Measurements from ENCODE around the gene MS4A6E. TPM values are rescaled to one million over a fixed set of nuclear protein-coding genes. Genes with fewer than 3 reads are reported as not detected.

The MS4A6E gene
- total RNA-seq, 1 donor from 2014 or later: not detected

DNA sequence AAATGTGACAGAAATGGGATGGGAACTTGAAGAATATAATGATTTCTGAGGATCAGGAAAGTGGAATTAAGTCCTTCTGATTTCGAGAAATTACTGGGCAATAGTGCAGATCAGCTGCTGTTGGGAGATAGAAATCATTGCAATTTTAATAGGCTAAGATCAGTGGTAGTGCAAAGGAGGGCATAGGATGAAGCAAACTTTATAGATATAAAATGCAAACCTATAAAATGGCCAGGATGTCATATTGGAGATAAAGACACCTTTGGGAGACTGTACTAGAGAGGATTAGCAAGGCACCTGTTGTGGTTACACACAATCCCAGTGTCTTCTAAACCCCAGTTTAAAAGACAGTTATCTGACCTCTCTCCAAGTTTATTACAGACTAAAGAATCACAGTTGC lies 44.8 kb downstream of the MS4A6E start:
- no peak for DNase-seq (ENCODE audit: low read depth)
- no peak overlapping the region for H3K4me3 ChIP-seq (ENCODE audit: low read depth, low read length)
- TF ChIP-seq, protein P1, sequence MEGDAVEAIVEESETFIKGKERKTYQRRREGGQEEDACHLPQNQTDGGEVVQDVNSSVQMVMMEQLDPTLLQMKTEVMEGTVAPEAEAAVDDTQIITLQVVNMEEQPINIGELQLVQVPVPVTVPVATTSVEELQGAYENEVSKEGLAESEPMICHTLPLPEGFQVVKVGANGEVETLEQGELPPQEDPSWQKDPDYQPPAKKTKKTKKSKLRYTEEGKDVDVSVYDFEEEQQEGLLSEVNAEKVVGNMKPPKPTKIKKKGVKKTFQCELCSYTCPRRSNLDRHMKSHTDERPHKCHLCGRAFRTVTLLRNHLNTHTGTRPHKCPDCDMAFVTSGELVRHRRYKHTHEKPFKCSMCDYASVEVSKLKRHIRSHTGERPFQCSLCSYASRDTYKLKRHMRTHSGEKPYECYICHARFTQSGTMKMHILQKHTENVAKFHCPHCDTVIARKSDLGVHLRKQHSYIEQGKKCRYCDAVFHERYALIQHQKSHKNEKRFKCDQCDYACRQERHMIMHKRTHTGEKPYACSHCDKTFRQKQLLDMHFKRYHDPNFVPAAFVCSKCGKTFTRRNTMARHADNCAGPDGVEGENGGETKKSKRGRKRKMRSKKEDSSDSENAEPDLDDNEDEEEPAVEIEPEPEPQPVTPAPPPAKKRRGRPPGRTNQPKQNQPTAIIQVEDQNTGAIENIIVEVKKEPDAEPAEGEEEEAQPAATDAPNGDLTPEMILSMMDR (conservative IDR thresholded peaks at IDR 0.05; ENCODE audit: low read depth, low read length): no peak

DNA sequence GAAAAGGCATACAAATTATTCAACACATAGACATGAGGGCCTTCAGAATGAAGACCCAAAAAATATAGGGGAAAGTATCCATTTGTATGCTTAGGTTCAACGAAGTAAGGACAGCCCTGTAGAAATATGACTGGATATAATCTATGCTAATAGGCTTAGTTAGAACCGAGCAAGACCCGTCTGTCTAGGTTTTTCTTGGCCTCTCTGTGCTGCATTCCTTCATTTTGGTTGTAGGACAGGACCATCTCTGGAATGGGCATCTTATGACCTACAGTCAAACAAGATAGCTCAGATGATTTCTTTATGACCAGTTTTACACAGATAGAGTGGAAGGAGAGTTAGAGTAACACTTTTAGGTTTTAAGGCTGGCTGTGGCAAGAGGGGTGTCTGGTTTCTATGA lies 45.7 kb downstream of the MS4A6E start:
- no peak for DNase-seq (ENCODE audit: low read depth)
- H3K4me3 ChIP-seq (ENCODE audit: low read depth, low read length): no peak overlapping the region
- TF ChIP-seq, protein P1 (conservative IDR thresholded peaks at IDR 0.05; ENCODE audit: low read depth, low read length): no peak

DNA sequence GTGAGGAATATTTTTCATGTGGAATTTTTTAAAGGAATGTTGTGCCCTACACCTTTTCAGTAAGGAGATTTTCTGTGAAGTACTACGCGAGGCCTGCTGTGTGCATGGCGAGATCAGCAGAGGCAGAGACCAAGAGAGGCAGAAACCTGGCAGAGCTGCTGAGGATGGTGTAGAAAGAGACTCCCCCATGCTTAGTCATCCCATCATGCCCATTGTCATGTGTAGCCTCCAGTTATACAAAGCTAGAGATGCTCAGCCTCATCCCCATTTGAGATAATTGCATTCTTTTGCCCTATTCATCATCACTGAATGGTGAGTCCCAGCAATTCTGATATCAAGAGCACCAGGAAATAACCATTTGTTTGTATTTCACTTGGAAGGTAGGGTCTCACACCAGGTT lies 48.3 kb downstream of the MS4A6E start:
- TF ChIP-seq, protein P1 (conservative IDR thresholded peaks at IDR 0.05; ENCODE audit: low read depth, low read length): no peak
- DNase-seq (ENCODE audit: low read depth): no peak
- H3K4me3 ChIP-seq (ENCODE audit: low read depth, low read length): no peak overlapping the region

DNA sequence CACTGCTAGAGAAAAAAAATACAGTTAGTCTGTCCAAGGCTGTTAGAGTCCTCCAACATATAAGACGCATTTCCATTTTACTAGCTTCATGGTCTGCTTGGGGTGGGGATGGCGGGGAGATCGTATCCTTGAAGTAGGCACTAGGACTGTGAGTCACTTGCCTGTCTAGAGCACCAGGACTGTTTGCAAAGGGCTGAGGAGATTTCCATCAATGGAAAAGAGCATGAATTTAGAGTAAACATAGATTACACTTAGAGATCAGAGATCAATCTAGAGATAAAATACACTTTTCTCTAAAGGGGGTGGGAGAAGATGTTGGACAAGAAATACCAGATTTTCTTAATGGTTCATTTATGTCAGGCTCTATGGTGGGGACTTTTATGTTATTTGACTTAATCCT lies 49.5 kb downstream of the MS4A6E start:
- H3K4me3 ChIP-seq (ENCODE audit: low read depth, low read length): no peak overlapping the region
- TF ChIP-seq, protein P1 (conservative IDR thresholded peaks at IDR 0.05; ENCODE audit: low read depth, low read length): no peak
- DNase-seq (ENCODE audit: low read depth): no peak

DNA sequence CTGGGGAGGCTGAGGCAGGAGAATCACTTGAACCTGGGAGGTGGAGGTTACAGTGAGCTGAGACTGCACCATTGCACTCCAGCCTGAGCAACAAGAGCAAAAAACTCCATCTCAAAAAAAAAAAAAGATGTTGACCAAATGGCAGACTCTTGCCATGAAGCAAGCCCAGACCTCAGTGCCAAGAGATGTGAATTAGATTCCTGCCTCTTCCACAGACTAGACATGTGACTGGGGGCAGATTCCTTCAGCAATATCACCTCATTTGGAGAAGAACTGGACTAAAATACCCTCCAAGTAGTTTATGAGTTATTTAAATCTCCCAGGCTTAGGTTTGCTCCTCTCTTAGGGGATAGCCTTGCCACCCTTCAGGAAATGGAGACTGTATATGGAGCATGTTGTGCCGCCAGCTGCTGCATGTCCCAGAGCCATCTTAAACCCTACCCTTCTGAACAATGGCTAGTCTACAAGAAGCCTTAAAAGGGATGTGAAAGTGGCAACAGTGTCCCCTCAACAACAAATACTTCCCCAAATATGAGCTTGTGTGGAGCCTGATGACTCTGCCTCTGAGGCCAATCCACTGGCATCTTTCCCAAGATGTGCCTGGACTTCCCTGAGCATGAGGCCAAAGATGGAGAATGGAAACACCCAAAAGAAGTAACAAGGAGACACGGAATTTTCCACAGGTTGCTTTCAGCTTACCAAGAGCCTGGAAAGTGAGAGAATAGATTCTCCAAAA lies 50.5 kb downstream of the MS4A6E start:
- H3K4me3 ChIP-seq (ENCODE audit: low read depth, low read length): no peak overlapping the region
- TF ChIP-seq, protein P1 (conservative IDR thresholded peaks at IDR 0.05; ENCODE audit: low read depth, low read length): no peak
- DNase-seq (ENCODE audit: low read depth): no peak

DNA sequence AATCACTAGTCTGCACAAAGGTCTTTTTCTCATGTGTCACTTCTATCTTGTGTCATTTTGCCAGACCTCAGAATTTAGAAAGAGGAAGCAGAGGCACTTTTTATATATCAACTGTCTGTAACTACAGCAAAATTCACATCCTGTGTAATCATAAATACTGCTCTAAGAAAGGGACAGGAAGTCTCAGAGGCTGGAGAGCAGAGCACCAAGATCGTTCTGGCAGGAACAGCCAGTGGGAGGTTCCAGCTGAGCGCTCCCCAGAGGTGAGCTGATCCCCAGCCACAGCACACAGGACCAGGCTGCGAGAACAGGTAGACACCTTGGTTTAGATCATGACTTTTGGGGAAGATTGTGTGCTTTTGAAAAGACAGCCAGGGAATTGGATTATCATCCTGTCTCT lies 51.3 kb downstream of the MS4A6E start, which contains the start of gene MS4A7:
MS4A7 (plus strand) TSS at position 179 of the 400 bp plus-strand sequence. CDS start 4,610 bp downstream, outside the sequence.
- H3K4me3 ChIP-seq (ENCODE audit: low read depth, low read length): no peak within 1 kb of the TSS
- no peak for DNase-seq (ENCODE audit: low read depth)
- TF ChIP-seq, protein P1 (conservative IDR thresholded peaks at IDR 0.05; ENCODE audit: low read depth, low read length): no peak
